Activated CD4-positive, alpha-beta T cell treated with anti-CD3 and anti-CD28 coated beads for 48 hours (primary cell): ENCODE measurements around the gene NXPH3.

Experiments
- DNase-seq: peaks from one replicate; pipeline ENCODE4 v3.0.0-alpha.2; 2020

Gene NXPH3

GRCh38 chr17:49576088-49576916 is 631 bp downstream of the NXPH3 start:
- no peak for DNase-seq

GRCh38 chr17:49576917-49577649 is 1.4 kb downstream of the NXPH3 start:
- DNase-seq: no peak

GRCh38 chr17:49577650-49577934 is 1.9 kb downstream of the NXPH3 start:
- no peak for DNase-seq

GRCh38 chr17:49577963-49578362 is 2.3 kb downstream of the NXPH3 start:
- DNase-seq: no peak

- DNase-seq: no peak
Observed at GRCh38 chr17:49578414-49578813, 2.7 kb downstream of the NXPH3 start.

GRCh38 chr17:49578952-49579500 is 3.4 kb downstream of the NXPH3 start:
- DNase-seq: no peak

- no peak for DNase-seq
Observed at GRCh38 chr17:49579522-49579921, 3.9 kb downstream of the NXPH3 start.

- no peak for DNase-seq
Observed at GRCh38 chr17:49580055-49580721, 4.5 kb downstream of the NXPH3 start.

GRCh38 chr17:49580981-49581647 is 5.4 kb downstream of the NXPH3 start:
- DNase-seq: no peak

GRCh38 chr17:49581648-49581998 is 6.0 kb downstream of the NXPH3 start:
- DNase-seq: no peak

- DNase-seq: no peak
Observed at GRCh38 chr17:49582055-49582722, 6.5 kb downstream of the NXPH3 start.

GRCh38 chr17:49582789-49583188 is 7.1 kb downstream of the NXPH3 start:
- no peak for DNase-seq

- DNase-seq: no peak
Observed at GRCh38 chr17:49583226-49583625, 7.6 kb downstream of the NXPH3 start.

- no peak for DNase-seq
Observed at GRCh38 chr17:49583889-49584288, 8.2 kb downstream of the NXPH3 start.

- no peak for DNase-seq
Observed at GRCh38 chr17:49585422-49586027, 9.9 kb downstream of the NXPH3 start.

GRCh38 chr17:49587366-49588073 is 11.8 kb downstream of the NXPH3 start:
- no peak for DNase-seq

- no peak for DNase-seq
Observed at GRCh38 chr17:49588312-49588711, 12.6 kb downstream of the NXPH3 start.

- DNase-seq: no peak
Observed at GRCh38 chr17:49588726-49589576, 13.3 kb downstream of the NXPH3 start.

GRCh38 chr17:49589577-49589927 is 13.9 kb downstream of the NXPH3 start:
- no peak for DNase-seq

- DNase-seq: no peak
Observed at GRCh38 chr17:49590874-49591273, 15.2 kb downstream of the NXPH3 start.

GRCh38 chr17:49592263-49592662 is 16.6 kb downstream of the NXPH3 start:
- DNase-seq: no peak
